IMR-90 (cell line): ENCODE measurements around the gene AMBRA1. TPM values are rescaled to one million over a fixed set of nuclear protein-coding genes. Genes with fewer than 3 reads are reported as not detected.

ENCODE experiments used
- ATAC-seq: fragments of 200-7000 bp; cut with Tn5 transposase; 2 replicates; pipeline ENCODE4 v1.9.1; 2020; ENCODE audit warnings: low read depth, mild to moderate bottlenecking, moderate library complexity
- BruUV-seq: library from RNA; stranded (reverse); fragments of 400-500 nt; replicated peaks from 2 replicates; lab custom pipeline; 2021; lab: Mats Ljungman, UMichigan
- CTCF ChIA-PET: fragments of 300-600 bp; formaldehyde crosslinking; extraction: SDS; loops from one replicate; lab custom pipeline; 2021; ENCODE audit warnings: antibody characterized with exemption; lab: Yijun Ruan, JAX
- POLR2A ChIA-PET: fragments of 300-600 bp; sonication (Branson Sonifier 250); formaldehyde crosslinking; loops from one replicate; lab custom pipeline; 2022; ENCODE audit warnings: antibody characterized with exemption; ENCODE audit not compliant: unreplicated experiment; lab: Charles Lee
- DNase-seq: peaks from one replicate; pipeline ENCODE4 v3.0.0; 2013
- H2AFZ ChIP-seq: replicated peaks from 2 replicates; pipeline ENCODE3; 2013; ENCODE audit warnings: low read length, mild to moderate bottlenecking; ENCODE audit not compliant: poor library complexity
- H2AK5ac ChIP-seq: 2 replicates; pipeline ENCODE4 v1.6.1; 2013; ENCODE audit warnings: low read depth, low read length, inconsistent platforms
- H2AK9ac ChIP-seq: replicated peaks from 2 replicates; pipeline ENCODE3; 2013; ENCODE audit warnings: mild to moderate bottlenecking, low read depth, low read length, moderate library complexity; ENCODE audit not compliant: poor library complexity
- H2BK120ac ChIP-seq: 2 replicates; pipeline ENCODE4 v1.6.1; 2013; ENCODE audit warnings: low read depth, low read length, inconsistent platforms
- H2BK15ac ChIP-seq: 3 replicates; pipeline ENCODE4 v1.6.1; 2013; ENCODE audit warnings: low read depth, low read length, inconsistent platforms
- H2BK20ac ChIP-seq: 2 replicates; pipeline ENCODE4 v1.6.1; 2013; ENCODE audit warnings: low read depth, mild to moderate bottlenecking, inconsistent platforms, low read length, moderate library complexity
- H2BK5ac ChIP-seq: 2 replicates; pipeline ENCODE4 v1.6.1; 2013; ENCODE audit warnings: mild to moderate bottlenecking, low read depth, low read length, inconsistent platforms; ENCODE audit not compliant: poor library complexity, severe bottlenecking
- H3K14ac ChIP-seq: replicated peaks from 2 replicates; pipeline ENCODE4 v1.6.1; 2013; ENCODE audit warnings: low read depth, low read length, inconsistent platforms
- H3K18ac ChIP-seq: 2 replicates; pipeline ENCODE4 v1.6.1; 2013; ENCODE audit warnings: low read depth, low read length, control low read depth
- H3K23ac ChIP-seq: 2 replicates; pipeline ENCODE4 v1.6.1; 2013; ENCODE audit warnings: low read depth, low read length, inconsistent platforms
- H3K27ac ChIP-seq: 2 replicates; pipeline ENCODE4 v1.5.1; 2013; ENCODE audit warnings: mild to moderate bottlenecking, control low read depth, low read length; ENCODE audit not compliant: insufficient read depth
- H3K27me3 ChIP-seq: 2 replicates; pipeline ENCODE4 v1.6.1; 2013; ENCODE audit warnings: low read length; ENCODE audit not compliant: control insufficient read depth, insufficient read depth
- H3K36me3 ChIP-seq: 2 replicates; pipeline ENCODE4 v1.6.1; 2013; ENCODE audit warnings: low read length, mixed read lengths; ENCODE audit not compliant: control insufficient read depth, insufficient read depth
- H3K4ac ChIP-seq: 2 replicates; pipeline ENCODE4 v1.6.1; 2013; ENCODE audit warnings: low read depth, low read length, inconsistent platforms
- H3K4me1 ChIP-seq: 2 replicates; pipeline ENCODE4 v1.6.1; 2013; ENCODE audit warnings: low read length, mixed read lengths; ENCODE audit not compliant: control insufficient read depth, insufficient read depth
- H3K4me2 ChIP-seq: 2 replicates; pipeline ENCODE4 v1.6.1; 2013; ENCODE audit warnings: low read depth, mild to moderate bottlenecking, control low read depth, low read length, moderate library complexity
- H3K4me3 ChIP-seq: 2 replicates; pipeline ENCODE4 v1.5.1; 2013; ENCODE audit warnings: low read depth, mild to moderate bottlenecking, control low read depth, low read length, moderate library complexity; ENCODE audit not compliant: insufficient read depth
- H3K56ac ChIP-seq: 2 replicates; pipeline ENCODE4 v1.6.1; 2013; ENCODE audit warnings: low read length, inconsistent platforms; ENCODE audit not compliant: insufficient read depth; ENCODE audit errors: extremely low read depth
- H3K79me1 ChIP-seq, 2 experiments: 2 replicates each; pipeline ENCODE4 v1.6.1; 2013; ENCODE audit warnings: low read length in 2 of 2, inconsistent platforms in 1 of 2, low read depth in 1 of 2
- H3K9ac ChIP-seq: 2 replicates; pipeline ENCODE4 v1.6.1; 2013; ENCODE audit warnings: low read depth, low read length, control low read depth
- H3K9me1 ChIP-seq: 2 replicates; pipeline ENCODE4 v1.6.1; 2013; ENCODE audit warnings: low read length, inconsistent platforms; ENCODE audit not compliant: insufficient read depth
- H3K9me3 ChIP-seq: 2 replicates; pipeline ENCODE4 v1.6.1; 2013; ENCODE audit warnings: low read length; ENCODE audit not compliant: control insufficient read depth, insufficient read depth
- H4K20me1 ChIP-seq: 2 replicates; pipeline ENCODE4 v1.6.1; 2013; ENCODE audit warnings: low read length, inconsistent platforms; ENCODE audit not compliant: insufficient read depth
- H4K5ac ChIP-seq: 2 replicates; pipeline ENCODE4 v1.6.1; 2013; ENCODE audit warnings: mild to moderate bottlenecking, low read depth, low read length, control low read depth
- H4K8ac ChIP-seq, 2 experiments: 2 replicates each; pipeline ENCODE4 v1.6.1; 2013; ENCODE audit warnings: low read depth in 2 of 2, low read length in 2 of 2, control low read depth in 1 of 2, inconsistent platforms in 1 of 2
- H4K91ac ChIP-seq: 2 replicates; pipeline ENCODE4 v1.6.1; 2013; ENCODE audit warnings: low read depth, low read length, inconsistent platforms; ENCODE audit not compliant: insufficient read depth
- FOS ChIP-seq: fragments of 150-350 bp; IDR thresholded peaks from 2 replicates; pipeline ENCODE4 v1.6.1; 2016; ENCODE audit warnings: low read depth, low read length
- MAFK ChIP-seq: IDR thresholded peaks from 2 replicates; pipeline ENCODE4 v1.6.1; 2012; ENCODE audit warnings: low read depth, low read length, improper control_type of control experiment
- RAD21 ChIP-seq: IDR thresholded peaks from 2 replicates; pipeline ENCODE4 v1.6.1; 2012; ENCODE audit warnings: low read length, improper control_type of control experiment
- RFX5 ChIP-seq: IDR thresholded peaks from 2 replicates; pipeline ENCODE4 v1.8.0; 2012; ENCODE audit warnings: low read depth, mild to moderate bottlenecking, low read length, moderate library complexity
- SMC3 ChIP-seq: fragments of 150-350 bp; IDR thresholded peaks from 2 replicates; pipeline ENCODE4 v1.6.1; 2016; ENCODE audit warnings: low read depth, mild to moderate bottlenecking, antibody characterized with exemption, low read length, moderate library complexity
- USF2 ChIP-seq: fragments of 150-350 bp; IDR thresholded peaks from 2 replicates; pipeline ENCODE4 v1.6.1; 2017; ENCODE audit warnings: mild to moderate bottlenecking, antibody characterized with exemption, low read length, low read depth
- WGBS, 2 experiments: methylation state at CpG; one replicate each; pipeline versions ENCODE4 v1.1.5 to v1.1.7; 2013; ENCODE audit warnings: missing lambda C conversion rate in 2 of 2; ENCODE audit not compliant: insufficient read length in 1 of 2; ENCODE audit errors: extremely low coverage in 2 of 2; 5-methylcytosine and 5-hydroxymethylcytosine counted together
- dilution Hi-C: fragments of 300-500 bp; cut with HindIII; formaldehyde crosslinking; loops from one replicate; pipeline ENCODE4 v1.14.3; 2018; ENCODE audit warnings: low sequenced_read_pairs; ENCODE audit not compliant: unreplicated experiment
- in situ Hi-C: fragments of 300-500 bp; cut with MboI; formaldehyde crosslinking; loops from 3 replicates; pipeline ENCODE4 v1.14.3; 2019; ENCODE audit warnings: low sequenced_read_pairs, inconsistent platforms, mixed read lengths
- intact Hi-C: fragments of 100-400 bp; cut with micrococcal nuclease; formaldehyde crosslinking; loops from 2 replicates; pipeline ENCODE4 v1.10.0; 2022
- polyA plus RNA-seq, 3 experiments: library from polyadenylated mRNA; depleted of rRNA; stranded (reverse); fragments of >200 nt; gene quantifications; 2 replicates each; pipeline ENCODE4 v1.2.3, GENCODE V29; 2012; ENCODE audit warnings: low replicate concordance in 1 of 3
- total RNA-seq: library from RNA; depleted of rRNA; stranded (reverse); fragments of >200 nt; gene quantifications from 2 replicates; pipeline ENCODE4 v1.2.3, GENCODE V29; 2012

AMBRA1 gene
- total and polyA plus RNA-seq, 2 of the 4 experiments (the other 2 are of a cell fraction) = 9.4 to 18.3 TPM

GRCh38 chr11:46600194-46600960 lies 6.6 kb upstream of the AMBRA1 start:
- Histone ChIP-seq H4K8ac (no peak overlapping the region), H3K4ac (no peak overlapping the region), H3K9me3 (no peaks in the 10 kb centered on the region), H3K4me1 (0 out of 2 replicates have a peak, but pooled peaks cover 1% of the 10 kb centered on the region), H3K79me1 (no peaks in the 10 kb centered on the region), H4K5ac (no peak overlapping the region), H3K9me1 (0 out of 2 replicates have a peak, but pooled peaks cover 3% of the 10 kb centered on the region), H2BK20ac (no peak overlapping the region), H4K20me1 (no peaks in the 10 kb centered on the region), H3K27me3 (no peaks in the 10 kb centered on the region), H3K4me3 (no peak overlapping the region), H3K36me3 (0 out of 2 replicates have a peak, but pooled peaks cover 4% of the 10 kb centered on the region), H3K23ac (no peak overlapping the region), H2AK9ac (no peak overlapping the region), H3K9ac (no peak overlapping the region), H4K91ac (no peak overlapping the region), H2BK120ac (no peak overlapping the region), H3K14ac (no peak overlapping the region), H2BK5ac (no peak overlapping the region), H2AK5ac (no peak overlapping the region), H3K27ac (no peak overlapping the region), H3K4me2 (no peak overlapping the region), H2BK15ac (no peak overlapping the region), H2AFZ (no peak overlapping the region), H3K56ac (no peak overlapping the region), H3K18ac (no peak overlapping the region)
- CTCF ChIA-PET = interaction anchor here (1.1 kb wide), 1 partner anchor 115 kb away, joined by 7 read pairs; no protein-coding TSS in a partner anchor
- WGBS, 2 experiments = no CpG with 5 or more reads among the region's 3 CpGs
- DNase-seq (no peak), ATAC-seq (no peak)
- dilution Hi-C loops (no loop called here), in situ Hi-C loops (no loop called here), intact Hi-C loops (no loop called here)
- POLR2A ChIA-PET = no interaction called here
- no peak for TF ChIP-seq RFX5
- no peak for TF ChIP-seq FOS
- TF ChIP-seq RAD21 = no peak
- no peak for TF ChIP-seq SMC3
- no peak for TF ChIP-seq MAFK
- no peak for TF ChIP-seq USF2
- no TSS peak for BruUV-seq
